ENCODE data around the gene FBXO24.
"Not testable (repeated sequence)": the region's sequence is repeated elsewhere in the genome, so short reads cannot be mapped to it uniquely, and the experiment has no call there.

The FBXO24 gene

GRCh38 chr7:100586266-100587025 lies at the start of gene FBXO24:
TSS of gene FBXO24 (plus strand) at chr7:100586328. CDS start at chr7:100586626, 298 bp downstream.
- peak; percentile 100 for DNase-seq (ENCODE audit: low spot score)

- DNase-seq (ENCODE audit: low spot score), result not testable (repeated sequence)
Measured at GRCh38 chr7:100536695-100537094, 49.4 kb upstream of the FBXO24 start.

- DNase-seq (ENCODE audit: low spot score), result no peak
Measured at GRCh38 chr7:100538348-100538653, 47.8 kb upstream of the FBXO24 start.

- peak; percentile 99 for DNase-seq (ENCODE audit: low spot score)
Measured at GRCh38 chr7:100538654-100539435, 47.3 kb upstream of the FBXO24 start, which contains the start of gene AGFG2. TSS of gene AGFG2 (plus strand) at chr7:100539203. CDS start at chr7:100539347, 144 bp downstream.

GRCh38 chr7:100539436-100540006 lies 46.6 kb upstream of the FBXO24 start:
- DNase-seq (ENCODE audit: low spot score), result no peak

- no peak for DNase-seq (ENCODE audit: low spot score)
Measured at GRCh38 chr7:100540073-100540723, 45.9 kb upstream of the FBXO24 start.

GRCh38 chr7:100541309-100541708 lies 44.8 kb upstream of the FBXO24 start:
- DNase-seq (ENCODE audit: low spot score), result not testable (repeated sequence)

- no peak for DNase-seq (ENCODE audit: low spot score)
Measured at GRCh38 chr7:100543586-100543985, 42.5 kb upstream of the FBXO24 start.

- no peak for DNase-seq (ENCODE audit: low spot score)
Measured at GRCh38 chr7:100544386-100544785, 41.7 kb upstream of the FBXO24 start.

- DNase-seq (ENCODE audit: low spot score), result no peak
Measured at GRCh38 chr7:100544967-100545359, 41.2 kb upstream of the FBXO24 start.

- peak; percentile 71 for DNase-seq (ENCODE audit: low spot score)
Measured at GRCh38 chr7:100545360-100546128, 40.6 kb upstream of the FBXO24 start.

GRCh38 chr7:100546129-100546925 lies 39.8 kb upstream of the FBXO24 start:
- DNase-seq (ENCODE audit: low spot score), result no peak

GRCh38 chr7:100546926-100547800 lies 39.0 kb upstream of the FBXO24 start:
- no peak for DNase-seq (ENCODE audit: low spot score)

GRCh38 chr7:100547872-100548271 lies 38.3 kb upstream of the FBXO24 start:
- no peak for DNase-seq (ENCODE audit: low spot score)

- not testable (repeated sequence) for DNase-seq (ENCODE audit: low spot score)
Measured at GRCh38 chr7:100548446-100548845, 37.7 kb upstream of the FBXO24 start.

GRCh38 chr7:100552532-100552931 lies 33.6 kb upstream of the FBXO24 start:
- no peak for DNase-seq (ENCODE audit: low spot score)

GRCh38 chr7:100553032-100553431 lies 33.1 kb upstream of the FBXO24 start:
- DNase-seq (ENCODE audit: low spot score), result no peak

- no peak for DNase-seq (ENCODE audit: low spot score)
Measured at GRCh38 chr7:100555701-100556100, 30.4 kb upstream of the FBXO24 start.

- DNase-seq (ENCODE audit: low spot score), result peak; percentile 69
Measured at GRCh38 chr7:100556541-100556940, 29.6 kb upstream of the FBXO24 start.

- no peak for DNase-seq (ENCODE audit: low spot score)
Measured at GRCh38 chr7:100559127-100559526, 27.0 kb upstream of the FBXO24 start.

Data from GM03348 (cell line).